GM12801 (cell line): ENCODE results near the gene PPP6R1.

ENCODE experiments used
- TF ChIP-seq, protein P1 (sequence below): IDR thresholded peaks from one replicate; pipeline ENCODE4 v1.5.1; 2011; ENCODE audit warnings: control low read depth; ENCODE audit not compliant: insufficient read length; ENCODE audit errors: extremely low read depth

PPP6R1 gene

DNA sequence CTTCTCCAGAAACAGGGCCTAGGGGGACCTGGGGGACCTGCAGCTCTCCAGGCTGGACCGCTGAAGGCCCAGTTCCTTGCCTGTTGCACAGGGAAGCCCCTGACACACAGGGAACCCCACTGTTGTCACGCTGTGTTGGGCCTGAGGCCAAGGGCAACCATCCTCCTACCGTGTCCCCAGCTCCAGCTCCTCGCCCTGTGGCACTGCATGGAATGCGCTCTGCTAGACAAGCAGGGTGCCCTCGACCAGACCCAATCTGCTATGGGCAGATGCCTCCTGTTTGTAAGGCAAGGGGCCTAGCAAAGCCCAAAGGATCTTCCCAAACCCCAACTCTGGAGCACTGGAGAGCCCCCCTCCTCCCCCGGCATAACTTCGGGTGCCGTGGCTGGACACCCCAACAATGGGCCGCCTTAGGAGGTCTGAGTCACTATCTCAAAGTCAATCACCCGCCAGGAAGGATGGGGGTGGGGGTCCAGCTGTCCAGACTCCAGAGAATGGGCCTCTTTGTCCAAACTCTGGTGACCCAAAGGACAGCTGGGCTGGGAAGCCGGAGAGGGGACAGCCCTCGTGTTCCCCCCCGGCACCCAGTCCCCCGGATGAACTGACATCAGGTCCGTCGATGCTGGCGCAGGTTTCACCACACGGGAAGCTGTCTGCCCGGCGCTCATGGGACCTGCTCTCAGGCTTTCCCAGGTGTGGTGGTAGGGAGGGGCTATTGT lies 28.7 kb upstream of the PPP6R1 start:
- TF ChIP-seq, protein P1, sequence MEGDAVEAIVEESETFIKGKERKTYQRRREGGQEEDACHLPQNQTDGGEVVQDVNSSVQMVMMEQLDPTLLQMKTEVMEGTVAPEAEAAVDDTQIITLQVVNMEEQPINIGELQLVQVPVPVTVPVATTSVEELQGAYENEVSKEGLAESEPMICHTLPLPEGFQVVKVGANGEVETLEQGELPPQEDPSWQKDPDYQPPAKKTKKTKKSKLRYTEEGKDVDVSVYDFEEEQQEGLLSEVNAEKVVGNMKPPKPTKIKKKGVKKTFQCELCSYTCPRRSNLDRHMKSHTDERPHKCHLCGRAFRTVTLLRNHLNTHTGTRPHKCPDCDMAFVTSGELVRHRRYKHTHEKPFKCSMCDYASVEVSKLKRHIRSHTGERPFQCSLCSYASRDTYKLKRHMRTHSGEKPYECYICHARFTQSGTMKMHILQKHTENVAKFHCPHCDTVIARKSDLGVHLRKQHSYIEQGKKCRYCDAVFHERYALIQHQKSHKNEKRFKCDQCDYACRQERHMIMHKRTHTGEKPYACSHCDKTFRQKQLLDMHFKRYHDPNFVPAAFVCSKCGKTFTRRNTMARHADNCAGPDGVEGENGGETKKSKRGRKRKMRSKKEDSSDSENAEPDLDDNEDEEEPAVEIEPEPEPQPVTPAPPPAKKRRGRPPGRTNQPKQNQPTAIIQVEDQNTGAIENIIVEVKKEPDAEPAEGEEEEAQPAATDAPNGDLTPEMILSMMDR = no peak

DNA sequence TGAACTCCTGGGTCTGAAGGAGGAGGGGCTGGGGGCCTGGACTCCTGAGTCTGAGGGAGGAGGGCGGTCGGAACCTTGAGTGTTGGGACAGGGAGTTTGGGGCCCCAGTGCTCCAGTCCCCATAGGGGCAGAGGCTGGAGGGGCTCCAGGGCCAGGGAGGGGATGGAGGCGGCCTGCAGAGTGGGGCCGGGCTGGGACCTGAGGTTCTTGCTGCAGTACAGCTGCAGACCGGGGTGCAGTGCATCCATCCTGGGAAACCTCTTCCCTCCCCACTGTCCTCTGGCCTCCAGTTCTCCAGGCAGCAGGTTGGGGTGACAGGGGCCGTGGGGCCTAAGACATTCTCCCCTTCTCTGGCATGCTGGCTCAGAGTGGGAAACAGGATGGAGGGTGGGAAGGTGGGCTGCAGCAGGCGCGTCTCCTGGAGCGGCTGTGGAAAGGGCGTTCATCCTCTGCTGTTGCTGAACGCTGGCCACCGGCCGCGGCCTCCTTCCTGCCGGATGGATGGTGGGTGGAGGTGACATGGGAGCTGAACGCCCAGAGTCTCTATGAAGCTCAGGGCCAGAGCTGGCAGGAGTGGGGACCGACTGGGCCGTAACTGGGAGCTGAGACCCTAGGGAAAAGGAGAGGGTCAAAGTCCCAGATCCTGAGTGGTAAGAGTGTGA lies 26.5 kb upstream of the PPP6R1 start:
- TF ChIP-seq, protein P1 = no peak

DNA sequence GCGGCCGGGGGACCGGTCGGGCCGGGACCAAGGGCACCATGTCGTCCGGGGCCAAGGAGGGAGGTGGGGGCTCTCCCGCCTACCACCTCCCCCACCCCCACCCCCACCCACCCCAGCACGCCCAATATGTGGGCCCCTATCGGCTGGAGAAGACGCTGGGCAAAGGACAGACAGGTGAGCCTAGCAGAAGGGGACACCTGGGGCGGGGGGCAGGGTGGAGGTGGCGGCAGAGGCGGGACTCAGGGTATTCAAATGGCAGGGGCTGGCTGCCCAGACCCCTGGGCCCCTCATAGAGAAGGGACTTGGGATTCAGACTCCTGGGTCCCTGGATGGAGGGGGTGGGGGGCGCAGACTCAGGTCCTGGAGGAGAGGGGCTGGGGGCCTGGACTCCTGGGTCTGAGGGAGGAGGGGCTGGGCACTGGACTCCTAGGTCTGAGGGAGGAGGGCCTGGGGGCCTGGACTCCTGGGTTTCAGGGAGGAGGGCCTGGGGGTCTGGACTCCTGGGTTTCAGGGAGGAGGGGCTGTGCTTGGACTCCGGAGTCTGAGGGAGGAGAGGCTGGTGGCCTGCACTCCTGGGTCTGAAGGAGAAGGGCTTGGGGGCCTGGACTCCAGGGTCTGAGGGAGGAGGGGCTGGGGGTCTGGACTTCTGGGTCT lies 25.7 kb upstream of the PPP6R1 start:
- TF ChIP-seq, protein P1 = no peak

DNA sequence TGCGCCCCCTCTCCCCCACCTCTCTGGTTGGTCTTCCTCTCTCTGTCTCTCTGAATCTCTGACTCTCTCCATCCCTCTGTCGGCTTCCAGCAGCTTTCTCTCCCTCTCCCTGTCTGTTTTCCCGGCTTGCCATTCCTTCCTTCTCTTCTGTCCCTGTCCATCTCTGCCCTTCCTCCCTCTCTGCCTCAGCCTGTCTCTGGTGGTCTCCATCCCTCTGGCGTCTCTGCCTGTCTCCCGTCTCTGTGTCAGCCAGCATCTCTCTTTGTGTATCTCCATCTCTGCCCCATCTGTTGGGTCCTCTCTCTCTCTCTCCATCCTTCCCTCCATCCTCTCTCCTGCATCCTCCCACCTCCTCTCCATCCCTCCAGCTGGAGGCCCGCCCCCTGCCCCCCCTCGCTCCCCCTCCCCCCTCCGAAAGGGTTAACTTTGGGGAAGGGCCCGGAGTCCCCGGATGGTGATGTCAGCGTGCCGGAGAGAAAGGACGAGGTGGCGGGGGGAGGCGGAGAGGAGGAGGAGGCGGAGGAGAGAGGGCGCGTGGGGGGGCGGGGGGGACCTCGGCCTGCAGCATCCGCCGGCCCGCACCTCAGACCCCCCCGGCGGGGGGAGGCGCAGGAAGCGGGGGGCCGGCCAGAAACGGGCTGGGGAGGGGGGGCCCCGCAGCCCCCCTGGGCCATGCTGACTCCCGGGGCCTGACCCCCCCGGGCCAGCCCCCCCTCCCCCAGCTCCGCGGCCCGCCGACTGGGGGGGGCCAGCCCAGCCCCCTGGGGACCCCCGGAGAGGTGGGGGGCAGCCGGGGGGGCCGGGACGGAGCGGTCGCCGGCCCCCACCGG lies 24.9 kb upstream of the PPP6R1 start, which contains the start of gene BRSK1:
Gene BRSK1 (plus strand): TSS at position 450 of the 830 bp plus-strand sequence. CDS start 446 bp downstream, outside the sequence.
- TF ChIP-seq, protein P1 = no peak

DNA sequence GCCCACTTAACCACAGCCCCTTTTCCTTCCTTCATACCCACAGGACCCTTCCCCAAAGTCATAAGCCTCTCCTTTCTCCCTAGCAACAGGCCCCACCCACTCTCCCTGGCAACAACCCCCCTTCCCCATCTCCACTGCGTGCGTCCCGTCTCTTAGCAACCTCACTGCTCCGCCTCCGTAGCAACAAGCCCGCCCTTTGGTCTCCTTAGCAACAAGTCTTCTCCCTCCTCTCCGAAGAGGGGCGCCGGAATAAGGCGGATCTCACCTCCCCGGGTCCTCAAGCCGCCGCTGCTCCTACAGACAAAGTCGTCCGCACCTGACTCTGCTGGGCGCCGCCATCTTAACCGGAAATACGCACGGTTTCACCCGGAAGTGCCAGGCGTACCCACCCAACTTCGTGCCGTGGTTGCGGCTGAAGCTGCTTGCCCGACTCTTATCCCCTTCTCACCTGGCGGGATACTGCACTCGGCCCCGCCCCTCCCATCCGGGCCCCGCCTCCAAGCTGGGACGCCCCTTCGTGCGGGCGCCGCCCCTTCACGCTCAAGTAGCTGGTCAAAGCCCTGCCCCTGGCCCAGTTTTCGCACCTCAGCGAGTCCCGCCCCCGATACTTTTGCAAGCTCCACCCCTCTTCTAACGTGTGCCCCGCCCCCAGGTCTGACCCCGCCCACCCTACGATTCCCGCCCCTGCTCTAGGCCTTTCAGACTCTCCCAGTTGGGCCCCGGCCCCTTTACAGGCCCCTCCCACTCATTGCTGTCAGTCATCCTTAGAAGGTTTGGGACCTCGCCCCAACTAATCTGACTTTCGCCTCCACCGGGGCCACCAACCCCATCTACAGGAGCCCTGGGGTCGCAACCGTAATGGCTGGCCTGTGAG lies 21.2 kb upstream of the PPP6R1 start, which contains the start of gene HSPBP1:
Gene HSPBP1 (minus strand): TSS at position 341 of the 874 bp plus-strand sequence. CDS start 502 bp downstream, outside the sequence.
- TF ChIP-seq, protein P1 = no peak

DNA sequence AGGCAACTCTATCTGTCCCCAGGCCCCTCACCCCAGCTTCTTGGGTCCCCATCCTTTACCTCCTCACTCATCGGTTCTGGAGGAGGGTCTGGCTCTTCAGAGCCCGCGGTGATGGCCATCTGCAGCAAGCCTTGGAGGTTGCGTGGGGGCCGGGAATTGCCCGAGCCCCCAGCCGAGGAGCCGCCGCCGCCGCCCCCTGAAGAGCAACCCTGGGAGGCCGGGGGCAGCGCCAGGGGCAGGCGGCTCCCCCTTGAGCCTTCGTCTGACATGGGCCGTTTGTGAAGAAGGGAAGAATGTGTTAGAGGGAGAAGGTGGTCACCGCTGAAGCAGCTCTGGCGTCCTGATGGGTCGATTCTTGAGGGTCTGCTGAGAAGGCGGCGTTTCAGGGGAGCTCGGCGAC lies 20.5 kb upstream of the PPP6R1 start:
- TF ChIP-seq, protein P1 = no peak
